Ishikawa (cell line): ENCODE data around the gene FHIT.

ENCODE experiments used
- CEBPB ChIP-seq: IDR thresholded peaks from 2 replicates; pipeline ENCODE4 v1.6.1; 2012
- CREB1 ChIP-seq: IDR thresholded peaks from 2 replicates; pipeline ENCODE4 v1.6.1; 2012; ENCODE audit warnings: low read depth
- EGR1 ChIP-seq: IDR thresholded peaks from 2 replicates; pipeline ENCODE4 v1.6.1; 2012
- EP300 ChIP-seq: IDR thresholded peaks from 2 replicates; pipeline ENCODE4 v1.6.1; 2012; ENCODE audit warnings: borderline replicate concordance
- FOXM1 ChIP-seq: IDR thresholded peaks from 2 replicates; pipeline ENCODE4 v1.6.1; 2012; ENCODE audit warnings: low read depth, borderline replicate concordance
- MAX ChIP-seq: IDR thresholded peaks from 2 replicates; pipeline ENCODE4 v1.6.1; 2012
- NFIC ChIP-seq: IDR thresholded peaks from 2 replicates; pipeline ENCODE4 v1.6.1; 2012
- RAD21 ChIP-seq: IDR thresholded peaks from 2 replicates; pipeline ENCODE4 v1.6.1; 2012; ENCODE audit warnings: low read depth
- TAF1 ChIP-seq: IDR thresholded peaks from 2 replicates; pipeline ENCODE4 v1.6.1; 2012; ENCODE audit warnings: low read depth, mild to moderate bottlenecking
- TCF12 ChIP-seq: IDR thresholded peaks from 2 replicates; pipeline ENCODE4 v1.6.1; 2012; ENCODE audit warnings: low read depth
- TEAD4 ChIP-seq: IDR thresholded peaks from 2 replicates; pipeline ENCODE4 v1.6.1; 2012
- USF1 ChIP-seq: IDR thresholded peaks from 2 replicates; pipeline ENCODE4 v1.6.1; 2012
- YY1 ChIP-seq: IDR thresholded peaks from 2 replicates; pipeline ENCODE4 v1.6.1; 2012; ENCODE audit warnings: low read depth
- ZBTB7A ChIP-seq: IDR thresholded peaks from 2 replicates; pipeline ENCODE4 v1.6.1; 2012; ENCODE audit warnings: low read depth
- TF ChIP-seq, protein P1 (sequence below): IDR thresholded peaks from 2 replicates; pipeline ENCODE4 v1.6.1; 2012; ENCODE audit warnings: low read depth, mild to moderate bottlenecking

The FHIT gene

DNA sequence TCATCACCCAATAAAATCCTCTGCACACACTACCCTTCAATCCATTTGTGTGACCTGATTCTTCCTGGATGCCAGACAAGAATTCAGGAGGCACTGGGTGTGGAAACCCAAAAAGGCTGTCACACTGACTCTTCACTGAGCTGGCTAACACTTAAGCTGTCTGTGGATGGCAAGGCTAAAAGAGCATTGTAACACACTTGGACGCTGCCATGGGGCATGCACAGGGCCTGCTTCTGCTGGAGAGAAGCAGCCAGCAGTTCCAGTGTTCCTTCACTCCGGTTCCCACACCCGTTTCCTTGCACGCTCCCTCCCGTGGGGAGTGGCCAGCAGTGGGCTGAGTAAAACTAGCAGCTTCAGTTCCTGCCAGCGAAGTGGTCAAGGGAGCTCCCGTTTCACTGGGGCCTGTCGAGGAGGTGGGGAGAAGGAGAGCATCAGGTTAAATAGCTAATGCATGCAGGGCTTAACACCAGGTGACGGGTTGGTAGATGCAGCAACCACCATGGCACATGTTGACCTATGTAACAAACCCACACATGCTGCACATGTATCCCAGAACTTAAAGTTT, 737.1 kb downstream of the FHIT start:
- TF ChIP-seq, protein P1, sequence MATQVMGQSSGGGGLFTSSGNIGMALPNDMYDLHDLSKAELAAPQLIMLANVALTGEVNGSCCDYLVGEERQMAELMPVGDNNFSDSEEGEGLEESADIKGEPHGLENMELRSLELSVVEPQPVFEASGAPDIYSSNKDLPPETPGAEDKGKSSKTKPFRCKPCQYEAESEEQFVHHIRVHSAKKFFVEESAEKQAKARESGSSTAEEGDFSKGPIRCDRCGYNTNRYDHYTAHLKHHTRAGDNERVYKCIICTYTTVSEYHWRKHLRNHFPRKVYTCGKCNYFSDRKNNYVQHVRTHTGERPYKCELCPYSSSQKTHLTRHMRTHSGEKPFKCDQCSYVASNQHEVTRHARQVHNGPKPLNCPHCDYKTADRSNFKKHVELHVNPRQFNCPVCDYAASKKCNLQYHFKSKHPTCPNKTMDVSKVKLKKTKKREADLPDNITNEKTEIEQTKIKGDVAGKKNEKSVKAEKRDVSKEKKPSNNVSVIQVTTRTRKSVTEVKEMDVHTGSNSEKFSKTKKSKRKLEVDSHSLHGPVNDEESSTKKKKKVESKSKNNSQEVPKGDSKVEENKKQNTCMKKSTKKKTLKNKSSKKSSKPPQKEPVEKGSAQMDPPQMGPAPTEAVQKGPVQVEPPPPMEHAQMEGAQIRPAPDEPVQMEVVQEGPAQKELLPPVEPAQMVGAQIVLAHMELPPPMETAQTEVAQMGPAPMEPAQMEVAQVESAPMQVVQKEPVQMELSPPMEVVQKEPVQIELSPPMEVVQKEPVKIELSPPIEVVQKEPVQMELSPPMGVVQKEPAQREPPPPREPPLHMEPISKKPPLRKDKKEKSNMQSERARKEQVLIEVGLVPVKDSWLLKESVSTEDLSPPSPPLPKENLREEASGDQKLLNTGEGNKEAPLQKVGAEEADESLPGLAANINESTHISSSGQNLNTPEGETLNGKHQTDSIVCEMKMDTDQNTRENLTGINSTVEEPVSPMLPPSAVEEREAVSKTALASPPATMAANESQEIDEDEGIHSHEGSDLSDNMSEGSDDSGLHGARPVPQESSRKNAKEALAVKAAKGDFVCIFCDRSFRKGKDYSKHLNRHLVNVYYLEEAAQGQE, result no peak
- TF ChIP-seq TAF1 (no peak), CEBPB (no peak), USF1 (no peak), ZBTB7A (no peak), EP300 (no peak), CREB1 (no peak), RAD21 (no peak), EGR1 (no peak)

DNA sequence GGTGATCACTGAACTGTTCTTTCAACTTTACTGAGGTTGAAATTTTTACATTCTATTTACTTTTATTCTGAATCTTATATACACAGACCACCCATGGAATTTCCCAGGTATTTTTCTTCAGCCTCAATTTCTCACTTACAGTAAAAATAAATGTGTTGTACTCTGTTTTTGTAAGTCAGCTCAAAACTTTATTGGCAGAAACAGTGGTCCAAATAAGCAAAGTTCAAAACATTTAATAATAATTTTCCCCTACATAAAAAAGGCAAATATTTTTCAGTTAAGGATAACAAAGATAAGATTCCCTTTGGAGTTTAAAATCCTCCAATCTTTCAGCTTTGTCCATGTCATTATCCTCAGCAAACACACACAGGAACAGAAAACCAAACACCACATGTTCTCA, 738.0 kb downstream of the FHIT start:
- TF ChIP-seq FOXM1 (no peak), EGR1 (no peak), CREB1 (no peak), TAF1 (no peak), ZBTB7A (no peak), TEAD4 (no peak)

DNA sequence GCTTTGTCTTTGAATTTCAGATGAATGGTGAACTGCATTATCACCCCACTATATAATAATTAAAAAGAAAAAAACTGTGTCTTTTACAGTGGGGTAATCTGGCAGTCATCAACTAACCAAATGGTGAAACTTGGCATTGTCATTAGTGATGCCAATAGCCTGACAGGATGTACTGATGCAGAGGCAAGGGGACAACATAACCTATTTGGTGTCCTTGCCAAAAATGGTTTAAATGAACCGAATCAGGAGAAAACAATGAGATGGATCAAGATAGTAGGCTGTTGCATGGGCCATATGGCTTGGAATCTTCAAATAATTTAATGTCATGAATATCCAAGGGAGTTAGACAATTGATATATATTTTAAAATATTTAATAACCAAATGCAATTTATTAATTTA, 738.7 kb downstream of the FHIT start:
- TF ChIP-seq ZBTB7A (no peak), CEBPB (no peak), YY1 (no peak), FOXM1 (no peak), TAF1 (no peak), EGR1 (no peak)

DNA sequence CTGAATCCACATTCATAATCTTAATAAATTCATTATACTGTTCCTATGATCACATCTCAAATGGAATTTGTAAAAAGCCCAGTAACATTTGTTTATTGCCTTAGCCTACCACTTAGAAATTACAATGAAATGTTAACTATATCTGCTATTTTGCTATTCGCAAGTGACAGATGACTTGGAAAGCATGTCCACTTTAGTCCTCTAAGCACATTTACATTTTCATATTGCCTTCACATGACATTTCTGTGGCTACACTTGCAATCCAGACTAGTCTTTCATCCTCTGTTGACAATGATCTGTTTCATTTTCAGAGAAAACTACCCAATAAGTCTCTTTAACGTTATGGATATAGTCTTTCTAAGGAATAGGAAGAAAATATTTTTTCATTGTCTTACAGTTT, 741.8 kb downstream of the FHIT start:
- TF ChIP-seq CREB1 (no peak), EP300 (no peak), TEAD4 (no peak), YY1 (no peak), ZBTB7A (no peak), EGR1 (no peak), FOXM1 (no peak), TCF12 (no peak), CEBPB (no peak)
- TF ChIP-seq, protein P1, result no peak

DNA sequence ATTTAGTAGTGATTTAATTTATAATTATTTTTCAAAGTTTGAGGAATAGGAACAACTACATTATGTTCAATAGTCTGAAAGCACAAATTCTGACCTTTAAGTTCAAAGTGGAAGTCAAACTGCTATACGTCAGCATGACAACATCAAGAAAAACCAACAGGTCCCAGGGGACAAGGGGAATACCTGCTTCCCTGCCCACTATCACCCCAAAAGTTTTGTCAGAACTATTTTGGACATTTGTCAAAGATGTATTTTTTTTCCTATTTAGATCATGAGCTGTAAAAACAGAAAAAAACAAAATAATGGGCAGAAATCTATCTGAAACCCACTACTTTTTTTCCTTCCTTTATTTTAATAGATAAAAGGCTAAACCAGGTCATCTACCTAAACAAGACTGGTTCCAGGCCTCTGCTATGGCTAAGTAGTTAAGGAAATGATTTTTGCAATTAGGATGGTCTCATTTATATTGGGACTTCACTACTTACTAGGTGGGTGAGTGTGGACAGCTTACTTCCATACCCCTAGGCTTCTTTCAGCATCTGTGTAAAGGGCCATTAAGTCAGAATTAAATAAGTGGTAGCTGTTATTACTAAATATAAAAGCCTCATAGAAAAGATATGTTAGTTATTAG, 746.3 kb downstream of the FHIT start:
- no peak for TF ChIP-seq CREB1
- no peak for TF ChIP-seq FOXM1
- TF ChIP-seq YY1, result no peak
- TF ChIP-seq USF1, result no peak
- TF ChIP-seq, protein P1, result no peak
- TF ChIP-seq NFIC, result no peak
- no peak for TF ChIP-seq EP300
- TF ChIP-seq RAD21, result no peak
- TF ChIP-seq CEBPB, result no peak
- no peak for TF ChIP-seq TCF12
- no peak for TF ChIP-seq ZBTB7A
- TF ChIP-seq TEAD4, result no peak
- TF ChIP-seq MAX, result no peak
- no peak for TF ChIP-seq EGR1
- TF ChIP-seq TAF1, result no peak
